SK-N-SH (cell line): ENCODE data around the gene PNKP. TPM values are rescaled to one million over a fixed set of nuclear protein-coding genes. Genes with fewer than 3 reads are reported as not detected.

Experiments used
- CTCF ChIA-PET: fragments of 300-600, 350-600 bp; formaldehyde crosslinking; extraction: SDS; loops from one replicate; lab custom pipeline; 2021; lab: Yijun Ruan, JAX
- POLR2A ChIA-PET: fragments of 350-600 bp; sonication (Branson Sonifier 250); formaldehyde crosslinking; extraction: SDS; loops from one replicate; lab custom pipeline; 2020; ENCODE audit warnings: antibody characterized with exemption, inconsistent platforms; lab: Yijun Ruan, JAX
- DNase-seq: peaks from one replicate; pipeline ENCODE4 v3.0.0; 2012
- H2AFZ ChIP-seq: fragments of 200-600 bp; sonication (generic); 2 replicates; pipeline ENCODE4 v1.8.1; 2016; ENCODE audit warnings: antibody characterized with exemption, mild to moderate bottlenecking, low read depth
- H3F3A ChIP-seq: fragments of 200-600 bp; sonication (generic); replicated peaks from 2 replicates; pipeline ENCODE3; 2016; ENCODE audit warnings: antibody characterized with exemption, mild to moderate bottlenecking; ENCODE audit not compliant: insufficient read depth
- H3K27ac ChIP-seq, 2 experiments: fragments of 200-500 bp in 1 of 2; fragments of 200-600 bp in 1 of 2; sonication (Bioruptor generic) in 1 of 2; sonication (generic), shearing (Covaris generic) in 1 of 2; 2 replicates each; pipeline versions ENCODE4 v1.5.1 to v1.6.1; 2014 to 2016; ENCODE audit warnings: low read depth in 2 of 2, inconsistent platforms in 1 of 2, low read length in 1 of 2, mild to moderate bottlenecking in 1 of 2, mixed read lengths in 1 of 2
- H3K27me3 ChIP-seq: fragments of 200-600 bp; sonication (generic), shearing (Covaris generic); 2 replicates; pipeline ENCODE4 v1.6.1; 2016; ENCODE audit warnings: mixed run types; ENCODE audit not compliant: insufficient read depth
- H3K36me3 ChIP-seq, 2 experiments: fragments of 200-500 bp in 1 of 2; fragments of 200-600 bp in 1 of 2; sonication (Bioruptor generic) in 1 of 2; sonication (generic) in 1 of 2; replicated peaks in 1 of 2; 2 replicates each; pipeline versions ENCODE3 to v1.5.1; 2014 to 2016; ENCODE audit warnings: low read length in 1 of 2, mild to moderate bottlenecking in 1 of 2; ENCODE audit not compliant: insufficient read depth in 2 of 2, control insufficient read depth in 1 of 2
- H3K4me1 ChIP-seq, 2 experiments: fragments of 200-500 bp in 1 of 2; fragments of 200-600 bp in 1 of 2; sonication (Bioruptor generic) in 1 of 2; sonication (generic), shearing (Covaris generic) in 1 of 2; 2 replicates each; pipeline versions ENCODE4 v1.5.1 to v1.6.1; 2014 to 2016; ENCODE audit warnings: low read depth in 1 of 2, low read length in 1 of 2, mixed run types in 1 of 2; ENCODE audit not compliant: insufficient read depth in 2 of 2, control insufficient read depth in 1 of 2
- H3K4me2 ChIP-seq: fragments of 200-600 bp; sonication (generic), shearing (Covaris generic); 2 replicates; pipeline ENCODE4 v1.6.1; 2017; ENCODE audit warnings: mixed run types
- H3K4me3 ChIP-seq, 2 experiments: fragments of 200-500 bp in 1 of 2; fragments of 200-600 bp in 1 of 2; sonication (Bioruptor generic) in 1 of 2; sonication (generic), shearing (Covaris generic) in 1 of 2; 2 replicates each; pipeline versions ENCODE4 v1.5.1 to v1.8.1; 2014 to 2016; ENCODE audit warnings: low read depth in 2 of 2, inconsistent platforms in 1 of 2, low read length in 1 of 2, mild to moderate bottlenecking in 1 of 2, mixed read lengths in 1 of 2, moderate library complexity in 1 of 2
- H3K79me2 ChIP-seq: fragments of 200-600 bp; sonication (generic); 2 replicates; pipeline ENCODE4 v1.8.1; 2017; ENCODE audit warnings: mild to moderate bottlenecking; ENCODE audit not compliant: insufficient read depth
- H3K9ac ChIP-seq: fragments of 200-600 bp; sonication (generic); 2 replicates; pipeline ENCODE4 v1.6.1; 2017; ENCODE audit warnings: mixed run types
- H3K9me2 ChIP-seq: fragments of 200-600 bp; sonication (generic); 2 replicates; pipeline ENCODE4 v1.6.1; 2017; ENCODE audit warnings: mixed run types
- H3K9me3 ChIP-seq: fragments of 200-600 bp; sonication (generic); 2 replicates; pipeline ENCODE4 v1.6.1; 2017; ENCODE audit warnings: mixed run types, mild to moderate bottlenecking, moderate library complexity
- H4K20me1 ChIP-seq: fragments of 200-600 bp; sonication (generic); 2 replicates; pipeline ENCODE4 v1.6.1; 2017; ENCODE audit warnings: mild to moderate bottlenecking, mixed run types; ENCODE audit not compliant: insufficient read depth
- ELF1 ChIP-seq: IDR thresholded peaks from 2 replicates; pipeline ENCODE4 v1.4.0; 2012
- EP300 ChIP-seq, 2 experiments: IDR thresholded peaks; 2 replicates each; pipeline versions ENCODE4 v1.4.0 to v1.6.1; 2012; ENCODE audit warnings: borderline replicate concordance in 1 of 2, low read depth in 1 of 2, low read length in 1 of 2
- EZH2phosphoT487 ChIP-seq: fragments of 200-600 bp; sonication (generic); IDR thresholded peaks from 2 replicates; pipeline ENCODE4 v1.6.1; 2017; ENCODE audit warnings: low read depth, mixed run types, mild to moderate bottlenecking, antibody characterized with exemption, moderate library complexity, borderline replicate concordance
- FOSL2 ChIP-seq: IDR thresholded peaks from 2 replicates; pipeline ENCODE4 v1.4.0; 2012; ENCODE audit warnings: low read depth, mild to moderate bottlenecking, moderate library complexity, borderline replicate concordance
- GABPA ChIP-seq: IDR thresholded peaks from 2 replicates; pipeline ENCODE4 v1.4.0; 2012; ENCODE audit warnings: low read depth, mild to moderate bottlenecking
- GATA2 ChIP-seq: sonication (generic); formaldehyde crosslinking; IDR thresholded peaks from 2 replicates; pipeline ENCODE4 v1.5.0; 2020; ENCODE audit warnings: mild to moderate bottlenecking, missing genetic modification reagents
- IRF3 ChIP-seq: fragments of 150-350 bp; IDR thresholded peaks from 2 replicates; pipeline ENCODE4 v1.6.1; 2016; ENCODE audit warnings: mild to moderate bottlenecking, low read depth, low read length
- JUND ChIP-seq: IDR thresholded peaks from 2 replicates; pipeline ENCODE4 v1.4.0; 2012
- MEF2A ChIP-seq: IDR thresholded peaks from 2 replicates; pipeline ENCODE4 v1.4.0; 2012; ENCODE audit warnings: low read depth, borderline replicate concordance
- MXI1 ChIP-seq: IDR thresholded peaks from 2 replicates; pipeline ENCODE4 v1.6.1; 2012; ENCODE audit warnings: mild to moderate bottlenecking, low read depth, low read length, improper control_type of control experiment
- POLR2AphosphoS5 ChIP-seq: IDR thresholded peaks from 2 replicates; pipeline ENCODE4 v1.6.1; 2012; ENCODE audit warnings: low read depth, low read length
- RAD21 ChIP-seq: IDR thresholded peaks from 2 replicates; pipeline ENCODE4 v1.6.1; 2012; ENCODE audit warnings: mild to moderate bottlenecking, low read length
- RCOR1 ChIP-seq: fragments of 150-350 bp; IDR thresholded peaks from 2 replicates; pipeline ENCODE4 v1.6.1; 2017; ENCODE audit warnings: antibody characterized with exemption, low read length
- RFX5 ChIP-seq: IDR thresholded peaks from 2 replicates; pipeline ENCODE4 v1.6.1; 2012; ENCODE audit warnings: mild to moderate bottlenecking, improper control_type of control experiment, low read length
- RXRA ChIP-seq: IDR thresholded peaks from 2 replicates; pipeline ENCODE4 v1.4.0; 2012; ENCODE audit warnings: low read depth, mild to moderate bottlenecking, borderline replicate concordance
- SIN3A ChIP-seq: IDR thresholded peaks from 2 replicates; pipeline ENCODE4 v1.6.1; 2012; ENCODE audit warnings: low read depth, mild to moderate bottlenecking, low read length, moderate library complexity, borderline replicate concordance
- TAF1 ChIP-seq: IDR thresholded peaks from 2 replicates; pipeline ENCODE4 v1.6.1; 2012; ENCODE audit warnings: low read depth, mild to moderate bottlenecking, low read length, moderate library complexity, borderline replicate concordance
- YY1 ChIP-seq: IDR thresholded peaks from 2 replicates; pipeline ENCODE4 v1.4.0; 2012; ENCODE audit warnings: low read depth, mild to moderate bottlenecking
- WGBS: methylation state at CpG from one replicate; pipeline ENCODE4 v1.1.6; 2017; ENCODE audit warnings: low lambda C conversion rate; 5-methylcytosine and 5-hydroxymethylcytosine counted together
- polyA plus RNA-seq, 3 experiments: library from polyadenylated mRNA; depleted of rRNA; stranded (reverse); fragments of >200 nt; gene quantifications; 2 replicates each; pipeline ENCODE4 v1.2.3, GENCODE V29; 2012
- TF ChIP-seq, protein P1 (sequence below): IDR thresholded peaks from 2 replicates; pipeline ENCODE4 v1.6.1; 2012; ENCODE audit warnings: mild to moderate bottlenecking, low read depth, low read length, moderate library complexity
- TF ChIP-seq, protein P2 (sequence below): fragments of 150-350 bp; IDR thresholded peaks from 2 replicates; pipeline ENCODE4 v1.6.1; 2017; ENCODE audit warnings: antibody characterized with exemption, low read length, low read depth, borderline replicate concordance

The PNKP gene
- polyA plus RNA-seq, 1 of the 3 experiments (the other 2 are of a cell fraction): 52.0 TPM

- WGBS: no CpG with 5 or more reads among the region's 5 CpGs
- Histone ChIP-seq H3K27me3 (no peaks in the 10 kb centered on the region), H3K9me3 (no peaks in the 10 kb centered on the region), H3K4me1 (peaks cover 11 to 14% of the 10 kb centered on the region in 2 experiments; a peak in 3 of 4 replicates), H3K4me2 (no peak overlapping the region), H3K27ac (peak overlapping the region in 1 of 2 experiments; percentile 65; a peak in 2 of 4 replicates), H3F3A (peaks cover 58% of the 10 kb centered on the region), H3K9ac (no peak overlapping the region), H2AFZ (no peak overlapping the region), H3K9me2 (no peaks in the 10 kb centered on the region), H3K4me3 (no peak overlapping the region), H4K20me1 (peaks cover 62% of the 10 kb centered on the region), H3K36me3 (peaks cover 17 to 51% of the 10 kb centered on the region in 2 experiments), H3K79me2 (peaks cover 27% of the 10 kb centered on the region)
- ChIA-PET CTCF (no interaction called here), POLR2A (interaction anchor here (1.3 kb wide), 1 partner anchor 11 kb away, joined by 5 read pairs; no protein-coding TSS in a partner anchor)
- TF ChIP-seq EP300 (IDR thresholded peaks at IDR 0.05; ENCODE audit: borderline replicate concordance in 1 of 2, low read depth in 1 of 2, low read length in 1 of 2) (no peak), JUND (no peak), RFX5 (no peak), RXRA (no peak), EZH2phosphoT487 (no peak), IRF3 (no peak), RCOR1 (no peak), TAF1 (no peak), GABPA (no peak), GATA2 (no peak), RAD21 (no peak), SIN3A (no peak), MEF2A (no peak), POLR2AphosphoS5 (no peak), ELF1 (no peak), YY1 (no peak), FOSL2 (no peak), MXI1 (no peak)
- TF ChIP-seq, protein P1, sequence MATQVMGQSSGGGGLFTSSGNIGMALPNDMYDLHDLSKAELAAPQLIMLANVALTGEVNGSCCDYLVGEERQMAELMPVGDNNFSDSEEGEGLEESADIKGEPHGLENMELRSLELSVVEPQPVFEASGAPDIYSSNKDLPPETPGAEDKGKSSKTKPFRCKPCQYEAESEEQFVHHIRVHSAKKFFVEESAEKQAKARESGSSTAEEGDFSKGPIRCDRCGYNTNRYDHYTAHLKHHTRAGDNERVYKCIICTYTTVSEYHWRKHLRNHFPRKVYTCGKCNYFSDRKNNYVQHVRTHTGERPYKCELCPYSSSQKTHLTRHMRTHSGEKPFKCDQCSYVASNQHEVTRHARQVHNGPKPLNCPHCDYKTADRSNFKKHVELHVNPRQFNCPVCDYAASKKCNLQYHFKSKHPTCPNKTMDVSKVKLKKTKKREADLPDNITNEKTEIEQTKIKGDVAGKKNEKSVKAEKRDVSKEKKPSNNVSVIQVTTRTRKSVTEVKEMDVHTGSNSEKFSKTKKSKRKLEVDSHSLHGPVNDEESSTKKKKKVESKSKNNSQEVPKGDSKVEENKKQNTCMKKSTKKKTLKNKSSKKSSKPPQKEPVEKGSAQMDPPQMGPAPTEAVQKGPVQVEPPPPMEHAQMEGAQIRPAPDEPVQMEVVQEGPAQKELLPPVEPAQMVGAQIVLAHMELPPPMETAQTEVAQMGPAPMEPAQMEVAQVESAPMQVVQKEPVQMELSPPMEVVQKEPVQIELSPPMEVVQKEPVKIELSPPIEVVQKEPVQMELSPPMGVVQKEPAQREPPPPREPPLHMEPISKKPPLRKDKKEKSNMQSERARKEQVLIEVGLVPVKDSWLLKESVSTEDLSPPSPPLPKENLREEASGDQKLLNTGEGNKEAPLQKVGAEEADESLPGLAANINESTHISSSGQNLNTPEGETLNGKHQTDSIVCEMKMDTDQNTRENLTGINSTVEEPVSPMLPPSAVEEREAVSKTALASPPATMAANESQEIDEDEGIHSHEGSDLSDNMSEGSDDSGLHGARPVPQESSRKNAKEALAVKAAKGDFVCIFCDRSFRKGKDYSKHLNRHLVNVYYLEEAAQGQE: no peak
- TF ChIP-seq, protein P2, sequence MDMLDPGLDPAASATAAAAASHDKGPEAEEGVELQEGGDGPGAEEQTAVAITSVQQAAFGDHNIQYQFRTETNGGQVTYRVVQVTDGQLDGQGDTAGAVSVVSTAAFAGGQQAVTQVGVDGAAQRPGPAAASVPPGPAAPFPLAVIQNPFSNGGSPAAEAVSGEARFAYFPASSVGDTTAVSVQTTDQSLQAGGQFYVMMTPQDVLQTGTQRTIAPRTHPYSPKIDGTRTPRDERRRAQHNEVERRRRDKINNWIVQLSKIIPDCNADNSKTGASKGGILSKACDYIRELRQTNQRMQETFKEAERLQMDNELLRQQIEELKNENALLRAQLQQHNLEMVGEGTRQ: no peak
- DNase-seq: no peak
Measured at GRCh38 chr19:49857838-49858087, 9.6 kb downstream of the PNKP start.
